ENCODE data around the gene MS4A1. TPM values are rescaled to one million over a fixed set of nuclear protein-coding genes. Genes with fewer than 3 reads are reported as not detected.

The MS4A1 gene
- total and polyA plus RNA-seq, 2 of the 8 experiments (the other 6 are each of a cell fraction or from before 2014, with no cell fraction given): not detected

GRCh38 chr11:60513496-60514460 lies 58.1 kb downstream of the MS4A1 start:
- H3K56ac ChIP-seq (replicated peaks; ENCODE audit: insufficient read length, low read depth, low read length): no peak overlapping the region
- H2BK5ac ChIP-seq (ENCODE audit: low read depth, low read length): no peak overlapping the region
- H3K4me1 ChIP-seq (replicated peaks in 1 of 4; ENCODE audit: control insufficient read depth in 3 of 4, insufficient read depth in 4 of 4, low read length in 3 of 4): no peaks in the 10 kb centered on the region
- no peak overlapping the region for H2BK12ac ChIP-seq (ENCODE audit: low read depth, low read length)
- FAIRE-seq: no peak
- ChIA-PET POLR2A (ENCODE audit: partially characterized antibody) (no interaction called here), CTCF (ENCODE audit: partially characterized antibody) (interaction anchor here (1.1 kb wide), 1 partner anchor 93 kb away, joined by 3 read pairs; no protein-coding TSS in a partner anchor)
- no peak overlapping the region for H3K27ac ChIP-seq (ENCODE audit: low read depth, low read length)
- H2AK5ac ChIP-seq (ENCODE audit: low read depth, low read length): no peak overlapping the region
- no peak overlapping the region for H2BK120ac ChIP-seq (replicated peaks; ENCODE audit: low read depth, low read length)
- H4K20me1 ChIP-seq (replicated peaks in 1 of 2; ENCODE audit: control insufficient read depth in 1 of 2, insufficient read depth in 2 of 2, low read length in 2 of 2): no peaks in the 10 kb centered on the region
- H3K36me3 ChIP-seq (ENCODE audit: control insufficient read depth in 2 of 4, insufficient read depth in 4 of 4, low read length in 3 of 4): no peaks in the 10 kb centered on the region
- no peak for TF ChIP-seq KDM5A (IDR thresholded peaks at IDR 0.05; ENCODE audit: low read length)
- no peak for TF ChIP-seq EZH2 (IDR thresholded peaks at IDR 0.05; ENCODE audit: low read depth, low read length, severe bottlenecking)
- no peak for TF ChIP-seq E2F6 (IDR thresholded peaks at IDR 0.05)
- no peak for TF ChIP-seq BRCA1 (IDR thresholded peaks at IDR 0.05; ENCODE audit: low read depth, low read length)
- TF ChIP-seq CREB1 (IDR thresholded peaks at IDR 0.05): no peak
- no peak for TF ChIP-seq ASH2L (IDR thresholded peaks at IDR 0.05; ENCODE audit: low read length)
- no peak overlapping the region for H3K4me2 ChIP-seq (ENCODE audit: insufficient read depth in 1 of 2, low read depth in 2 of 2, low read length in 2 of 2)
- H4K91ac ChIP-seq (replicated peaks; ENCODE audit: insufficient read length, low read length): no peak overlapping the region
- no peak overlapping the region for H3K9ac ChIP-seq (replicated peaks in 1 of 4; ENCODE audit: extremely low read depth in 1 of 4, low read depth in 3 of 4, low read length in 3 of 4)
- no peak overlapping the region for H3K4ac ChIP-seq (replicated peaks; ENCODE audit: insufficient read length, low read depth, low read length)
- no peak overlapping the region for H3K18ac ChIP-seq (ENCODE audit: extremely low read depth, low read length)
- H3K23ac ChIP-seq (ENCODE audit: insufficient read length): no peak overlapping the region
- no peak overlapping the region for H4K5ac ChIP-seq (ENCODE audit: insufficient read length, low read depth, low read length)
- H3K4me3 ChIP-seq (ENCODE audit: extremely low read depth in 1 of 4, insufficient read depth in 2 of 4, low read depth in 3 of 4, low read length in 4 of 4): no peak overlapping the region
- H3K79me1 ChIP-seq (ENCODE audit: low read depth, low read length): no peaks in the 10 kb centered on the region
- H4K8ac ChIP-seq (ENCODE audit: extremely low read depth, insufficient read depth, low read length): no peak overlapping the region
- WGBS, 2 experiments (ENCODE audit: extremely low coverage in 1 of 2, insufficient coverage in 1 of 2, insufficient read length in 1 of 2, insufficient replicate concordance in 2 of 2, low coverage in 1 of 2, low lambda C conversion rate in 2 of 2, missing lambda C conversion rate in 1 of 2): 86% methylated on average over 2 of the region's 2 CpGs; no CpG with 5 or more reads in 1 of the 2 experiments
- no peaks in the 10 kb centered on the region for H3K27me3 ChIP-seq (replicated peaks in 1 of 4; ENCODE audit: control insufficient read depth in 3 of 4, extremely low read depth in 1 of 4, insufficient read depth in 3 of 4, low read length in 3 of 4)
- H3K14ac ChIP-seq (ENCODE audit: insufficient read length): no peak overlapping the region
- DNase-seq (ENCODE audit: low read depth in 1 of 2, low spot score in 2 of 2): no peak
- H3K9me3 ChIP-seq (ENCODE audit: insufficient read depth in 2 of 2, low read depth in 1 of 2, low read length in 1 of 2): peaks cover 5 to 7% of the 10 kb centered on the region in 2 experiments; a peak in 3 of 4 replicates
- H2BK15ac ChIP-seq (ENCODE audit: low read length): no peak overlapping the region
- H3K79me2 ChIP-seq (ENCODE audit: control insufficient read depth in 1 of 2, insufficient read depth in 2 of 2, low read length in 2 of 2): no peaks in the 10 kb centered on the region
- H3K23me2 ChIP-seq (ENCODE audit: low read depth, low read length): no peaks in the 10 kb centered on the region
- no peak overlapping the region for H2AFZ ChIP-seq (ENCODE audit: low read length)
- H2BK20ac ChIP-seq (ENCODE audit: low read length): no peak overlapping the region

Measured in H1 (cell line).